Ammon's horn (tissue), 1 donor: Measurements from ENCODE around the gene TBXA2R.
A peak's percentile ranks its signal among the peaks of the same experiment; 100 is the strongest.

Experiments used
- DNase-seq: peaks from one replicate; pipeline ENCODE4 v3.0.0-alpha.2; 2016; ENCODE audit warnings: low spot score

TBXA2R gene

GRCh38 chr19:3619631-3620012 is 12.9 kb upstream of the TBXA2R start:
- no peak for DNase-seq

DNA sequence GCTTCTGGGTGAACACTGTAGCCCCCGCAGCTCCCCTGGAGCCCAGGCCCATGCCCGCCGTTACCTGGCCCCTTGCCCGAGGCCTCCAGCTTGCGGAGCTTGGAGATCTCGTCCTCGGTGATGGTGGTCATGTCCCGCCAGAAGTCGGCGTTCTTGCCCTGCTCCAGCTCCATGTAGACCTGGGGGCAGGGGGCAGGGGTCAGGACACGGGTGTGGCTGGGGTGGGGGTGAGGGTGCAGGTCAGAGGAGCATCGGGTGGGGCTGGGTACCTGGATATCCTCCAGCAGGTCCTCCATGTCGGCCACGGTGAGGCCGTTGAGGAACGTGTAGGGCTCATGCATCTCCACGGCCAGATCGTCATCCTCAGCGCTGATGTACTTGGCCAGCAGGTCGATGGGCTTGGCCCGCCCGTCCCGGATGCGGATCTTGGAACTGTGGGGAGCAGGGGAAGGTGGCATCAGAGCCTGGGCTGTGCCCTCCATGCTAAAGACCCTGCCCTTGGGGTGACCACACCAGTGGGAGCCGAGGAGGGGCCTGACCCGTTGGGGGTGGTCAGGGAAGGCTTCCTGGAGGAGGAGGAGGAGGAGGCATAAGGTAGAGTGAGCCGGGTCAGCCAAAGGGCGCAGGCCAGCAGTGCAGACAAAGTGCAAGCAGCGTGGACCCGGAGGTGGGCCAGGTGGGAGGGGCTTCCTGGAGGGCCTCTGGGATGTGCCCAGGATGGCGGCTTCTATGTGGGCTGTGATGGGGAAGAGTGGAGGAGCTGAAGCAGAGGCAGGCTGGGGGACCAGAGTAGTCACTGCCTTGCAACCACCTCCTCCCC is 12.3 kb upstream of the TBXA2R start:
- DNase-seq = no peak

- DNase-seq = peak; percentile 47
Observed at GRCh38 chr19:3618144-3618810, 11.6 kb upstream of the TBXA2R start.

DNA sequence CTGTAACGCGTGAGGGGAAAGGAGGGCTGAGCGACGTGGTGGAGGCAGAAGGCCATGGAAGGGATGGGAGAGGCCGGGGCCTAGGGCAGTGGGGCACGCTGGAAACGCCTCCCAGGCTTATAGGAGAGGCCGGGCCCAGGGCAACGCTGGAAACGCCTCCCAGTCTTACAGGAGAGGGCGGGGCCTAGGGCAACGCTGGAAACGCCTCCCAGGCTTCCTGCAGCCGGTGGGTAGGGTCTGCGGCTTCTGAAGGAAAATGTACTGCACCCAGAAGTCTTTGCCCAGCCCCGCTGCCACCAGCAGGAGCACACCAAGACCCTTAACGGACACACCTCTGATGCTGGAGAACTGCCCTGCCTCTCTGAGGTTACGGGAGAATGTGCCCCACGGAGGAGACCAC is 10.8 kb upstream of the TBXA2R start:
- no peak for DNase-seq

GRCh38 chr19:3615524-3616135 is 9.0 kb upstream of the TBXA2R start:
- DNase-seq = no peak

- DNase-seq = no peak
Observed at GRCh38 chr19:3614858-3615505, 8.3 kb upstream of the TBXA2R start.

DNA sequence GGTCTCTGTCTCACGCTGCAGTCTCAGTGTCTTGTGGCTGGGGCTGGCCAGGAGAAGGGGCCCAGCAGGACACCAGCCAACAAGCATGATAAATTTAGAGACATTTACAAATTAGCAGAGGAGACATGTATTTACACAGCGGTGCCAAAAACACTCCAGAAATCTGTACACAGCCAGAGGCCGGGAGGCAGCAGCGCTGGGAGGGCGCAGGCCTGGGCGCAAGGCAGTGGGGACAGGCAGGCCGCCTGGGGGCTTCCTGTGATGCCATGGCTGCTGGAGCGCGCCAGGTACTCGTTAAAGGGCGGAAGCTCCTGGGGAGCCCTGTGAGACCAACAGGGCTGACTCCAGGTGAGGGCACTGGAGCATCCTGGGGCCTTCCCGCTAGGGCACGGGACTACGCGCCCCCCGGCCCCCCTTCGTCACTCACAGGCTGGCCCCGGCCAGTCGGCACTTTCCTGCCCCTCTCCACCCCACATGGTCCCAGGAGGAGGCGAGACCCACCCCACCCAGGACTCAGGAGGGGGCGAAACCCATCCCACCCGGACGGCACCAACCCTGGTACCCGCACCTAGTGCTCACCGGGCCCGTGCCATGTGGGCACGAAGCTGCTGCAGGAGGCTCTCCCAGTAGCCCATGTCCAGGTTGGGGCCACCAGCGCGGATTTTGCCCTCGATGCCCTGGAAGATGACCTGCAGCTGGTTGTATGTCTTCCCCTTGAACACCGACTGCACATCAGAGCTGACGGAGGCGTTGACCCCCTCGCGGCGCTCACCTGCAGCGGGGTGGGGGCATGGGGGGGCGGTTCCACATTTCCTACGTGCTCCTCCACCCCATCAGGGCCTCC is 7.4 kb upstream of the TBXA2R start:
- no peak for DNase-seq

DNA sequence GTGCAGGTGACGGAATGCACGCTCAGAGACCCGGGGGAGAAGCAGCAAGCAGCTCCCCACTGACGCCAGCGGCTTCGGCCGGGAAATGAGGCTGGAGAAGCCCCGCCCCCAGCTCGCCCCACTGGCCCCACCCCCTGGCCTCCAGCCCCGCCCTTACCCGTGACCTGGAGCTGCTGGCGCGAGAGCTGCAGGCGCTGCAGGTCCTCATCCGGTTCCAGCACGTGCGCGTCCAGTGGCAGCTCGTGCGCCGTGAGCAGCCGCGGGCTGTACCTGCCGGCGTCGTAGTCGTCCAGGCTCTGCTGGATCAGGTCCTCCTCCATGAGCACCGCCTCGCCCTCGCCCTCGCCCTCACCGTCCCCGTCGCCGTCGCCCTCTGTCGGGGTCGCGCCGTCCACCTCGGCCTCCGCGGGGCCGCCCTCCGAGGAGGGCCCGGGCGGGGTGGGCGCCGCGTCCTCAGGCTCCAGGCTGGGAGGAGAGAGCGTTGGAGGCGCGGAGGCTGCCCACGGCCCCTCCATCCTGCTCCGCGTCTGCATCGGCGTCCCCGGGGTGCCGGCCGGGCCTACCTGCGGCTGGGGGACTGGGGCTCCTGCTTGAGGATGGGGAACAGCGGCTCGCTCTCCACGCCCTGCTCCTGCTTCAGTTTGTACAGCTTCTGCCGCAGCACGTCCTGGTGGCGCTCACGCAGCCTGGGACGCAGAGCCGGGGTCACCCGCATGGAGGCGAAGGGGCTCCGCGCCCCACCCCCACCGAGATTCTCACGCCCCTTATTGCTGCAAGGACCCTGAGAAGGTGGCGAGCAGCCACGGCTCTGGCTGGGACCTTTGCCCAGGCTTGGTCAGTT is 6.4 kb upstream of the TBXA2R start:
- no peak for DNase-seq

- no peak for DNase-seq
Observed at GRCh38 chr19:3612330-3612729, 5.7 kb upstream of the TBXA2R start.

GRCh38 chr19:3611841-3612240 is 5.2 kb upstream of the TBXA2R start:
- DNase-seq = no peak

- no peak for DNase-seq
Observed at GRCh38 chr19:3610745-3611717, 4.4 kb upstream of the TBXA2R start.

GRCh38 chr19:3609779-3610719 is 3.4 kb upstream of the TBXA2R start:
- DNase-seq = no peak

DNA sequence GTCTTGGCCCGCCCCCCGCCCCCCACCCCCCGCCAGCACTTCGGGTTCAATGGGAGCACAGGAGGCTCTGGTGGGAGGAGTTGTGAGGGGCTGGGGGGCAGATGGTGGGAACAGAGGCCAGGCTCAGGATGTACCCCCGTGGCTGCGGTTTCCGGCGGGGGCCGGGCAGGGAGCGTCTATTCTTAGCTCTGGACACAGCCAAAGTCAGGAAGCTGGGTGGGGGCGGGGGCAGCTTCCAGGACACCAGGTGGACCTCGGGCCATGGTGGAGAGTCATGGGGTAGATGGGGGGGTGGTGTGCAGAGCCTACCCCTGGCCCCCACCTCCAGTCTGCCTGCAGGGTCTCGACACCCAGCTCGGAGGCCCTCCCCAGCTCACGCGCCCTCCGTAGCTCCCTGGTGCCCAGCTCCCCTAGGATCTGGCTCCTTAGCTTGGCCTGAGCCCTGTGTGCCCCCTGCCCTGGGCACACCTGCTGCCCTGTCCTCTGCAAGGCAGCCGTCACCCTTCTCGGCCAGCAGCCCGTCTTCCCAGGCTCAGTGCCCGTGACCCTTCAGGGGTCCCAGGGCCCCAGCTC is 2.2 kb upstream of the TBXA2R start:
- no peak for DNase-seq

DNA sequence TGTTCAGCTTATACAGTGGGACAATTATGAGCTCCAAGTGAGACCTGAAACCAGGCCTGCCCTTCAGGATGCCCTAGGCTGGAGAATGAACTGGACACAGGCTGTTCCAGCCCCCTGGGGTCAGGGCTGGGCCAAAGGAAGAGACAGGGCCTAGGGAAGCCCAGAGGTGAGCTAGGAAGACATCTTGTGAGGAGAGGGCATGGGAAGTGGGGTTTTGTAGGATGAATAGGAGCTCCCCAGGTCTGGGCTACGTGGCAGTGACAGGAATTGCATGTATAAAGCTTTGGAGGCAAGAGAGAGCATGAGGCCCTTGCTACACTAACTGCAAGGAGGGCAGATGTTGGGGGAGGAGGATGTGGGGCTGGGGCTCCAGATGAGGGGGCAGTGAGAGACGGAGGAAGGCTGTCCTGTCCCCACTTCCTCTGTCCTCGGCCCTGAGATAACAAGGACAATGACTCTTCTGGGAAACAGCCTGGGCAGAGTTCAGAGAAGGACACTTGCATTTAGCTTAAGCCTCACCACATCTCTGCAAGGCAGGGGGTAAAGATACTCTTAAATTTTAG is 1.5 kb upstream of the TBXA2R start:
- DNase-seq = no peak

GRCh38 chr19:3607303-3608078 is 816 bp upstream of the TBXA2R start:
- no peak for DNase-seq

DNA sequence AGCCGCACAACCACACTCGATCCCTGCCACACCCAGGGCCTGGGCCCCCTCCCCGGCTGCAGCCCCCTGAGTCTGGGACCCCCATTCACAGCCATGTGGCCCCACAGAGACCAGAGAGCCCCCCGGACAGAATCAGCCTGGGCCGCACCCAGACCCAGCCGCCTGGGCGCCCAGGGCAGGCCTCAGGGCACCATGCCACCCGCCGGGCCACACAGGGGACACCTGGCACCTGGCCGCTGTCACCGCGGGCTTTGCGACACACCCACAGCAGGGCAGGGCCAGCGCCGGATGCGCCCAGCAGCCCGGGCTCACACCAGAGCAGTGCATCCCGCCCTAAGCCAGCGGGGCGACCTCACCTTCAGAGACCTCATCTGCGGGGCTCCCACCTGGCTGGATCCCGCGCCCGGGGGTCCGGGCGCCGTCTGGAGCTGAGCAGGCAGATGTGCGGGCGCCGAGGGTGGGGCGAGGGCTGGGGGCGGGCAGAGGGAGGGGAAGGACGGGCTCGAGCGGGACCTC is 443 bp downstream of the TBXA2R start:
- DNase-seq = no peak

- DNase-seq = no peak
Observed at GRCh38 chr19:3605770-3606169, 905 bp downstream of the TBXA2R start.
